IMR-90 (cell line): ENCODE results near the gene PEF1. TPM values are rescaled to one million over a fixed set of nuclear protein-coding genes. Genes with fewer than 3 reads are reported as not detected.

ENCODE experiments used
- ATAC-seq: fragments of 200-7000 bp; cut with Tn5 transposase; 2 replicates; pipeline ENCODE4 v1.9.1; 2020; ENCODE audit warnings: low read depth, mild to moderate bottlenecking, moderate library complexity
- BruUV-seq: library from RNA; stranded (reverse); fragments of 400-500 nt; replicated peaks from 2 replicates; lab custom pipeline; 2021; lab: Mats Ljungman, UMichigan
- CTCF ChIA-PET: fragments of 300-600 bp; formaldehyde crosslinking; extraction: SDS; loops from one replicate; lab custom pipeline; 2021; ENCODE audit warnings: antibody characterized with exemption; lab: Yijun Ruan, JAX
- POLR2A ChIA-PET: fragments of 300-600 bp; sonication (Branson Sonifier 250); formaldehyde crosslinking; loops from one replicate; lab custom pipeline; 2022; ENCODE audit warnings: antibody characterized with exemption; ENCODE audit not compliant: unreplicated experiment; lab: Charles Lee
- DNase-seq: peaks from one replicate; pipeline ENCODE4 v3.0.0; 2013
- H2AFZ ChIP-seq: replicated peaks from 2 replicates; pipeline ENCODE3; 2013; ENCODE audit warnings: low read length, mild to moderate bottlenecking; ENCODE audit not compliant: poor library complexity
- H2AK5ac ChIP-seq: 2 replicates; pipeline ENCODE4 v1.6.1; 2013; ENCODE audit warnings: low read depth, low read length, inconsistent platforms
- H2AK9ac ChIP-seq: replicated peaks from 2 replicates; pipeline ENCODE3; 2013; ENCODE audit warnings: mild to moderate bottlenecking, low read depth, low read length, moderate library complexity; ENCODE audit not compliant: poor library complexity
- H2BK120ac ChIP-seq: 2 replicates; pipeline ENCODE4 v1.6.1; 2013; ENCODE audit warnings: low read depth, low read length, inconsistent platforms
- H2BK15ac ChIP-seq: 3 replicates; pipeline ENCODE4 v1.6.1; 2013; ENCODE audit warnings: low read depth, low read length, inconsistent platforms
- H2BK20ac ChIP-seq: 2 replicates; pipeline ENCODE4 v1.6.1; 2013; ENCODE audit warnings: low read depth, mild to moderate bottlenecking, inconsistent platforms, low read length, moderate library complexity
- H2BK5ac ChIP-seq: 2 replicates; pipeline ENCODE4 v1.6.1; 2013; ENCODE audit warnings: mild to moderate bottlenecking, low read depth, low read length, inconsistent platforms; ENCODE audit not compliant: poor library complexity, severe bottlenecking
- H3K14ac ChIP-seq: replicated peaks from 2 replicates; pipeline ENCODE4 v1.6.1; 2013; ENCODE audit warnings: low read depth, low read length, inconsistent platforms
- H3K18ac ChIP-seq: 2 replicates; pipeline ENCODE4 v1.6.1; 2013; ENCODE audit warnings: low read depth, low read length, control low read depth
- H3K23ac ChIP-seq: 2 replicates; pipeline ENCODE4 v1.6.1; 2013; ENCODE audit warnings: low read depth, low read length, inconsistent platforms
- H3K27ac ChIP-seq: 2 replicates; pipeline ENCODE4 v1.5.1; 2013; ENCODE audit warnings: mild to moderate bottlenecking, control low read depth, low read length; ENCODE audit not compliant: insufficient read depth
- H3K27me3 ChIP-seq: 2 replicates; pipeline ENCODE4 v1.6.1; 2013; ENCODE audit warnings: low read length; ENCODE audit not compliant: control insufficient read depth, insufficient read depth
- H3K36me3 ChIP-seq: 2 replicates; pipeline ENCODE4 v1.6.1; 2013; ENCODE audit warnings: low read length, mixed read lengths; ENCODE audit not compliant: control insufficient read depth, insufficient read depth
- H3K4ac ChIP-seq: 2 replicates; pipeline ENCODE4 v1.6.1; 2013; ENCODE audit warnings: low read depth, low read length, inconsistent platforms
- H3K4me1 ChIP-seq: 2 replicates; pipeline ENCODE4 v1.6.1; 2013; ENCODE audit warnings: low read length, mixed read lengths; ENCODE audit not compliant: control insufficient read depth, insufficient read depth
- H3K4me2 ChIP-seq: 2 replicates; pipeline ENCODE4 v1.6.1; 2013; ENCODE audit warnings: low read depth, mild to moderate bottlenecking, control low read depth, low read length, moderate library complexity
- H3K4me3 ChIP-seq: 2 replicates; pipeline ENCODE4 v1.5.1; 2013; ENCODE audit warnings: low read depth, mild to moderate bottlenecking, control low read depth, low read length, moderate library complexity; ENCODE audit not compliant: insufficient read depth
- H3K56ac ChIP-seq: 2 replicates; pipeline ENCODE4 v1.6.1; 2013; ENCODE audit warnings: low read length, inconsistent platforms; ENCODE audit not compliant: insufficient read depth; ENCODE audit errors: extremely low read depth
- H3K79me1 ChIP-seq, 2 experiments: 2 replicates each; pipeline ENCODE4 v1.6.1; 2013; ENCODE audit warnings: low read length in 2 of 2, inconsistent platforms in 1 of 2, low read depth in 1 of 2
- H3K9ac ChIP-seq: 2 replicates; pipeline ENCODE4 v1.6.1; 2013; ENCODE audit warnings: low read depth, low read length, control low read depth
- H3K9me1 ChIP-seq: 2 replicates; pipeline ENCODE4 v1.6.1; 2013; ENCODE audit warnings: low read length, inconsistent platforms; ENCODE audit not compliant: insufficient read depth
- H3K9me3 ChIP-seq: 2 replicates; pipeline ENCODE4 v1.6.1; 2013; ENCODE audit warnings: low read length; ENCODE audit not compliant: control insufficient read depth, insufficient read depth
- H4K20me1 ChIP-seq: 2 replicates; pipeline ENCODE4 v1.6.1; 2013; ENCODE audit warnings: low read length, inconsistent platforms; ENCODE audit not compliant: insufficient read depth
- H4K5ac ChIP-seq: 2 replicates; pipeline ENCODE4 v1.6.1; 2013; ENCODE audit warnings: mild to moderate bottlenecking, low read depth, low read length, control low read depth
- H4K8ac ChIP-seq, 2 experiments: 2 replicates each; pipeline ENCODE4 v1.6.1; 2013; ENCODE audit warnings: low read depth in 2 of 2, low read length in 2 of 2, control low read depth in 1 of 2, inconsistent platforms in 1 of 2
- H4K91ac ChIP-seq: 2 replicates; pipeline ENCODE4 v1.6.1; 2013; ENCODE audit warnings: low read depth, low read length, inconsistent platforms; ENCODE audit not compliant: insufficient read depth
- CEBPB ChIP-seq: IDR thresholded peaks from 2 replicates; pipeline ENCODE4 v1.6.1; 2012; ENCODE audit warnings: low read depth, low read length, improper control_type of control experiment
- CHD1 ChIP-seq: IDR thresholded peaks from 2 replicates; pipeline ENCODE4 v1.6.1; 2012; ENCODE audit warnings: low read depth, low read length, improper control_type of control experiment
- ELK1 ChIP-seq: fragments of 150-350 bp; IDR thresholded peaks from 2 replicates; pipeline ENCODE4 v1.6.1; 2016; ENCODE audit warnings: low read depth, mild to moderate bottlenecking, low read length, moderate library complexity, borderline replicate concordance
- FOS ChIP-seq: fragments of 150-350 bp; IDR thresholded peaks from 2 replicates; pipeline ENCODE4 v1.6.1; 2016; ENCODE audit warnings: low read depth, low read length
- MAFK ChIP-seq: IDR thresholded peaks from 2 replicates; pipeline ENCODE4 v1.6.1; 2012; ENCODE audit warnings: low read depth, low read length, improper control_type of control experiment
- MAZ ChIP-seq: IDR thresholded peaks from 2 replicates; pipeline ENCODE4 v1.6.1; 2012; ENCODE audit warnings: low read depth, mild to moderate bottlenecking, low read length, improper control_type of control experiment, moderate library complexity, borderline replicate concordance
- NFE2L2 ChIP-seq: fragments of 150-350 bp; IDR thresholded peaks from 2 replicates; pipeline ENCODE4 v1.6.1; 2016; ENCODE audit warnings: low read depth, mild to moderate bottlenecking, low read length
- POLR2A ChIP-seq: IDR thresholded peaks from 2 replicates; pipeline ENCODE4 v1.6.1; 2012; ENCODE audit warnings: mild to moderate bottlenecking, low read depth, low read length
- RAD21 ChIP-seq: IDR thresholded peaks from 2 replicates; pipeline ENCODE4 v1.6.1; 2012; ENCODE audit warnings: low read length, improper control_type of control experiment
- RFX5 ChIP-seq: IDR thresholded peaks from 2 replicates; pipeline ENCODE4 v1.8.0; 2012; ENCODE audit warnings: low read depth, mild to moderate bottlenecking, low read length, moderate library complexity
- SMC3 ChIP-seq: fragments of 150-350 bp; IDR thresholded peaks from 2 replicates; pipeline ENCODE4 v1.6.1; 2016; ENCODE audit warnings: low read depth, mild to moderate bottlenecking, antibody characterized with exemption, low read length, moderate library complexity
- USF2 ChIP-seq: fragments of 150-350 bp; IDR thresholded peaks from 2 replicates; pipeline ENCODE4 v1.6.1; 2017; ENCODE audit warnings: mild to moderate bottlenecking, antibody characterized with exemption, low read length, low read depth
- WGBS, 2 experiments: methylation state at CpG; one replicate each; pipeline versions ENCODE4 v1.1.5 to v1.1.7; 2013; ENCODE audit warnings: missing lambda C conversion rate in 2 of 2; ENCODE audit not compliant: insufficient read length in 1 of 2; ENCODE audit errors: extremely low coverage in 2 of 2; 5-methylcytosine and 5-hydroxymethylcytosine counted together
- dilution Hi-C: fragments of 300-500 bp; cut with HindIII; formaldehyde crosslinking; loops from one replicate; pipeline ENCODE4 v1.14.3; 2018; ENCODE audit warnings: low sequenced_read_pairs; ENCODE audit not compliant: unreplicated experiment
- in situ Hi-C: fragments of 300-500 bp; cut with MboI; formaldehyde crosslinking; loops from 3 replicates; pipeline ENCODE4 v1.14.3; 2019; ENCODE audit warnings: low sequenced_read_pairs, inconsistent platforms, mixed read lengths
- intact Hi-C: fragments of 100-400 bp; cut with micrococcal nuclease; formaldehyde crosslinking; loops from 2 replicates; pipeline ENCODE4 v1.10.0; 2022
- polyA plus RNA-seq, 3 experiments: library from polyadenylated mRNA; depleted of rRNA; stranded (reverse); fragments of >200 nt; gene quantifications; 2 replicates each; pipeline ENCODE4 v1.2.3, GENCODE V29; 2012; ENCODE audit warnings: low replicate concordance in 1 of 3
- total RNA-seq: library from RNA; depleted of rRNA; stranded (reverse); fragments of >200 nt; gene quantifications from 2 replicates; pipeline ENCODE4 v1.2.3, GENCODE V29; 2012
- TF ChIP-seq, protein P1 (sequence below): conservative IDR thresholded peaks from 2 replicates; pipeline ENCODE4 v1.5.1; 2012; ENCODE audit warnings: mild to moderate bottlenecking, low read depth, low read length, improper control_type of control experiment

The PEF1 gene
- total and polyA plus RNA-seq, 2 of the 4 experiments (the other 2 are of a cell fraction): 84.2 to 104 TPM

- Histone ChIP-seq H4K20me1 (no peaks in the 10 kb centered on the region), H4K8ac (no peak overlapping the region), H2BK15ac (no peak overlapping the region), H2BK120ac (no peak overlapping the region), H3K9me3 (no peaks in the 10 kb centered on the region), H3K4me2 (no peak overlapping the region), H2BK20ac (no peak overlapping the region), H3K4me3 (no peak overlapping the region), H3K4me1 (no peaks in the 10 kb centered on the region; the same call in 1 of the 2 replicates), H3K27ac (no peak overlapping the region), H2BK5ac (peak overlapping the region; percentile 35), H3K27me3 (peaks cover 38% of the 10 kb centered on the region), H3K9ac (no peak overlapping the region), H3K56ac (no peak overlapping the region), H4K5ac (no peak overlapping the region), H2AK5ac (no peak overlapping the region), H3K18ac (no peak overlapping the region), H3K4ac (no peak overlapping the region), H3K79me1 (no peaks in the 10 kb centered on the region), H3K9me1 (0 out of 2 replicates have a peak, but pooled peaks cover 6% of the 10 kb centered on the region), H4K91ac (no peak overlapping the region), H2AFZ (peak overlapping the region; percentile 14), H3K14ac (no peak overlapping the region), H3K36me3 (no peaks in the 10 kb centered on the region), H3K23ac (no peak overlapping the region), H2AK9ac (no peak overlapping the region)
- TF ChIP-seq RFX5 (no peak), NFE2L2 (no peak), CEBPB (no peak), ELK1 (no peak), MAZ (no peak), CHD1 (no peak), FOS (no peak), POLR2A (no peak), MAFK (no peak), SMC3 (no peak), RAD21 (no peak), USF2 (no peak)
- TF ChIP-seq, protein P1, sequence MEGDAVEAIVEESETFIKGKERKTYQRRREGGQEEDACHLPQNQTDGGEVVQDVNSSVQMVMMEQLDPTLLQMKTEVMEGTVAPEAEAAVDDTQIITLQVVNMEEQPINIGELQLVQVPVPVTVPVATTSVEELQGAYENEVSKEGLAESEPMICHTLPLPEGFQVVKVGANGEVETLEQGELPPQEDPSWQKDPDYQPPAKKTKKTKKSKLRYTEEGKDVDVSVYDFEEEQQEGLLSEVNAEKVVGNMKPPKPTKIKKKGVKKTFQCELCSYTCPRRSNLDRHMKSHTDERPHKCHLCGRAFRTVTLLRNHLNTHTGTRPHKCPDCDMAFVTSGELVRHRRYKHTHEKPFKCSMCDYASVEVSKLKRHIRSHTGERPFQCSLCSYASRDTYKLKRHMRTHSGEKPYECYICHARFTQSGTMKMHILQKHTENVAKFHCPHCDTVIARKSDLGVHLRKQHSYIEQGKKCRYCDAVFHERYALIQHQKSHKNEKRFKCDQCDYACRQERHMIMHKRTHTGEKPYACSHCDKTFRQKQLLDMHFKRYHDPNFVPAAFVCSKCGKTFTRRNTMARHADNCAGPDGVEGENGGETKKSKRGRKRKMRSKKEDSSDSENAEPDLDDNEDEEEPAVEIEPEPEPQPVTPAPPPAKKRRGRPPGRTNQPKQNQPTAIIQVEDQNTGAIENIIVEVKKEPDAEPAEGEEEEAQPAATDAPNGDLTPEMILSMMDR: no peak
- WGBS, 2 experiments: no CpG with 5 or more reads among the region's 2 CpGs
- intact Hi-C loops: no loop called here
- no TSS peak for BruUV-seq
- ChIA-PET POLR2A (no interaction called here), CTCF (no interaction called here)
- no peak for DNase-seq
- in situ Hi-C loops: loop anchor here (10.0 kb wide), 1 partner anchor 51 kb away; no protein-coding TSS in a partner anchor
- dilution Hi-C loops: no loop called here
- no peak for ATAC-seq
These were observed 28.7 kb downstream of the PEF1 start for GRCh38 chr1:31615939-31616338.
